ENCODE measurements around the gene ZNF577. TPM values are rescaled to one million over a fixed set of nuclear protein-coding genes. Genes with fewer than 3 reads are reported as not detected.
"Not testable (repeated sequence)": the region's sequence is repeated elsewhere in the genome, so short reads cannot be mapped to it uniquely, and the experiment has no call there.

Gene ZNF577
- total and polyA plus RNA-seq, 2 of the 13 experiments (the other 11 are each of a cell fraction or from before 2014, with no cell fraction given), result 5.7 to 7.6 TPM

DNA sequence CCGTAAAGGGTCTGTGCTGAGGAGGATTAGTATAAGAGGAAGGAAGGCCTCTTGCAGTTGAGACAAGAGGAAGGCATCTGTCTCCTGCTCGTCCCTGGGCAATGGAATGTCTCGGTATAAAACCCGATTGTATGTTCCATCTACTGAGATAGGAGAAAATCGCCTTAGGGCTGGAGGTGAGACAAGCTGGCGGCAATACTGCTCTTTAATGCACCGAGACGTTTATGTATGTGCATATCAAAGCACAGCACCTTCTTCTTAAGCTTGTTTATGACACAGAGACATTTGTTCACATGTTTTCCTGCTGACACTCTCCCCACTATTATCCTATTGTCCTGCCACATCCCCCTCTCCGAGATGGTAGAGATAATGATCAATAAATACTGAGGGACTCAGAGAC, 18.4 kb upstream of the ZNF577 start:
- ATAC-seq; CTCF ChIA-PET (ENCODE audit: low intra/inter-chr PET ratio, low total read pairs); H3K9ac ChIP-seq (ENCODE audit: insufficient read depth, low read depth, low read length); intact Hi-C loops (cut with micrococcal nuclease; ENCODE audit: unreplicated experiment); DNase-seq (ENCODE audit: low spot score); H3K27ac ChIP-seq (ENCODE audit: extremely low read length, insufficient read depth, low read length); POLR2A ChIA-PET; H3K4me2 ChIP-seq (ENCODE audit: low read depth, low read length); FAIRE-seq; H2AFZ ChIP-seq (ENCODE audit: low read length); H3K36me3 ChIP-seq (replicated peaks in 1 of 2; ENCODE audit: control insufficient read depth in 1 of 2, insufficient read depth in 2 of 2, low read length in 2 of 2); H4K20me1 ChIP-seq (ENCODE audit: insufficient read depth, low read length); in situ Hi-C loops (cut with HindIII; ENCODE audit: extremely low pct_ligation_motif_present, low pct_unique_long_range_greater_than_20kb); H3K4me3 ChIP-seq (replicated peaks in 1 of 3; ENCODE audit: insufficient read depth in 1 of 3, low read depth in 2 of 3, low read length in 3 of 3); BruUV-seq (replicated peaks); H3K27me3 ChIP-seq (ENCODE audit: control insufficient read depth in 1 of 2, insufficient read depth in 2 of 2, low read length in 2 of 2): not testable (repeated sequence)
- Histone ChIP-seq H3K79me2 (ENCODE audit: insufficient read depth, low read length) (peaks cover 33% of the 10 kb centered on the region), H3K9me3 (ENCODE audit: low read length) (peaks cover 21% of the 10 kb centered on the region), H3K4me1 (ENCODE audit: insufficient read depth, low read length) (peaks cover 32% of the 10 kb centered on the region)
- 84% methylated on average over 9 of the region's 9 CpGs for WGBS (ENCODE audit: low lambda C conversion rate)

DNA sequence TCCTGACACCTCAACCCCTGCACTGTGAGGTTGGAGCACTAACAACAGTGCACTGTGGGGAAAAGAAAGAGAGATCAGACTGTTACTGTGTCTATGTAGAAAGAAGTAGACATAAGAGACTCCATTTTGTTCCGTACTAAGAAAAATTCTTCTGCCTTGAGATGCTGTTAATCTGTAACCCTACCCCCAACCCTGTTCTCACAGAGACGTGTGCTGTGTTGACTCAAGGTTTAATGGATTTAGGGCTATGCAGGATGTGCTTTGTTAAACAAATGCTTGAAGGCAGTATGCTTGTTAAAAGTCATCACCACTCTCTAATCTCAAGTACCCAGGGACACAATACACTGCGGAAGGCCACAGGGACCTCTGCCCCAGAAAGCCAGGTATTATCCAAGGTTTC, 17.9 kb upstream of the ZNF577 start:
- BruUV-seq (replicated peaks); in situ Hi-C loops (cut with HindIII; ENCODE audit: extremely low pct_ligation_motif_present, low pct_unique_long_range_greater_than_20kb); H4K20me1 ChIP-seq (ENCODE audit: insufficient read depth, low read length); ATAC-seq; CTCF ChIA-PET (ENCODE audit: low intra/inter-chr PET ratio, low total read pairs); H3K27me3 ChIP-seq (ENCODE audit: control insufficient read depth in 1 of 2, insufficient read depth in 2 of 2, low read length in 2 of 2); H2AFZ ChIP-seq (ENCODE audit: low read length); FAIRE-seq; H3K36me3 ChIP-seq (replicated peaks in 1 of 2; ENCODE audit: control insufficient read depth in 1 of 2, insufficient read depth in 2 of 2, low read length in 2 of 2); DNase-seq (ENCODE audit: low spot score); POLR2A ChIA-PET; H3K9ac ChIP-seq (ENCODE audit: insufficient read depth, low read depth, low read length); H3K4me3 ChIP-seq (replicated peaks in 1 of 3; ENCODE audit: insufficient read depth in 1 of 3, low read depth in 2 of 3, low read length in 3 of 3); TF ChIP-seq SOX13 (IDR thresholded peaks at IDR 0.05): not testable (repeated sequence)
- H3K4me1 ChIP-seq (ENCODE audit: insufficient read depth, low read length), result peaks cover 32% of the 10 kb centered on the region
- TF ChIP-seq, protein P1, sequence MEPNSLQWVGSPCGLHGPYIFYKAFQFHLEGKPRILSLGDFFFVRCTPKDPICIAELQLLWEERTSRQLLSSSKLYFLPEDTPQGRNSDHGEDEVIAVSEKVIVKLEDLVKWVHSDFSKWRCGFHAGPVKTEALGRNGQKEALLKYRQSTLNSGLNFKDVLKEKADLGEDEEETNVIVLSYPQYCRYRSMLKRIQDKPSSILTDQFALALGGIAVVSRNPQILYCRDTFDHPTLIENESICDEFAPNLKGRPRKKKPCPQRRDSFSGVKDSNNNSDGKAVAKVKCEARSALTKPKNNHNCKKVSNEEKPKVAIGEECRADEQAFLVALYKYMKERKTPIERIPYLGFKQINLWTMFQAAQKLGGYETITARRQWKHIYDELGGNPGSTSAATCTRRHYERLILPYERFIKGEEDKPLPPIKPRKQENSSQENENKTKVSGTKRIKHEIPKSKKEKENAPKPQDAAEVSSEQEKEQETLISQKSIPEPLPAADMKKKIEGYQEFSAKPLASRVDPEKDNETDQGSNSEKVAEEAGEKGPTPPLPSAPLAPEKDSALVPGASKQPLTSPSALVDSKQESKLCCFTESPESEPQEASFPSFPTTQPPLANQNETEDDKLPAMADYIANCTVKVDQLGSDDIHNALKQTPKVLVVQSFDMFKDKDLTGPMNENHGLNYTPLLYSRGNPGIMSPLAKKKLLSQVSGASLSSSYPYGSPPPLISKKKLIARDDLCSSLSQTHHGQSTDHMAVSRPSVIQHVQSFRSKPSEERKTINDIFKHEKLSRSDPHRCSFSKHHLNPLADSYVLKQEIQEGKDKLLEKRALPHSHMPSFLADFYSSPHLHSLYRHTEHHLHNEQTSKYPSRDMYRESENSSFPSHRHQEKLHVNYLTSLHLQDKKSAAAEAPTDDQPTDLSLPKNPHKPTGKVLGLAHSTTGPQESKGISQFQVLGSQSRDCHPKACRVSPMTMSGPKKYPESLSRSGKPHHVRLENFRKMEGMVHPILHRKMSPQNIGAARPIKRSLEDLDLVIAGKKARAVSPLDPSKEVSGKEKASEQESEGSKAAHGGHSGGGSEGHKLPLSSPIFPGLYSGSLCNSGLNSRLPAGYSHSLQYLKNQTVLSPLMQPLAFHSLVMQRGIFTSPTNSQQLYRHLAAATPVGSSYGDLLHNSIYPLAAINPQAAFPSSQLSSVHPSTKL (CRISPR knock-in tag; IDR thresholded peaks at IDR 0.05), result 0 out of 2 replicates have a peak, but pooled peaks have one; percentile 26
- TF ChIP-seq SOX13 (CRISPR knock-in tag; conservative IDR thresholded peaks at IDR 0.05 in 1 of 2, IDR thresholded peaks at IDR 0.05 in 1 of 2) (peak in 1 of 2 experiments; percentile 37; a peak in 1 of 4 replicates), PITX1 (CRISPR knock-in tag; IDR thresholded peaks at IDR 0.05) (peak; percentile 63; the same call in 1 of the 2 replicates)
- H3K27ac ChIP-seq (ENCODE audit: extremely low read length, insufficient read depth, low read length), result peak overlapping the region; percentile 79
- peaks cover 38% of the 10 kb centered on the region for H3K79me2 ChIP-seq (ENCODE audit: insufficient read depth, low read length)
- H3K4me2 ChIP-seq (ENCODE audit: low read depth, low read length), result peak overlapping the region; percentile 30; the same call in 1 of the 2 replicates
- peaks cover 22% of the 10 kb centered on the region for H3K9me3 ChIP-seq (ENCODE audit: low read length)
- intact Hi-C loops (cut with micrococcal nuclease; ENCODE audit: unreplicated experiment), result loop anchor here (2.0 kb wide), 1 partner anchor 21 kb away; the partner anchor contains the start of gene ZNF613
- 25% methylated on average over 2 of the region's 3 CpGs for WGBS (ENCODE audit: low lambda C conversion rate)
